H1 (cell line): ENCODE measurements around the gene PRKCA. TPM values are rescaled to one million over a fixed set of nuclear protein-coding genes. Genes with fewer than 3 reads are reported as not detected.

Source experiments
- CTCF ChIA-PET: fragments of 300-600 bp; sonication (Branson Sonifier 250); formaldehyde crosslinking; loops from one replicate; lab custom pipeline; 2021; ENCODE audit not compliant: partially characterized antibody; lab: Charles Lee
- POLR2A ChIA-PET: fragments of 300-600 bp; sonication (Branson Sonifier 250); formaldehyde crosslinking; loops from one replicate; lab custom pipeline; 2021; ENCODE audit warnings: inconsistent platforms; ENCODE audit not compliant: partially characterized antibody; lab: Charles Lee
- DNase-seq, 2 experiments: peaks; one replicate each; pipeline versions ENCODE4 v3.0.0 to v3.0.0-alpha.2; 2010 to 2022; ENCODE audit warnings: low spot score in 2 of 2, low read depth in 1 of 2, mixed read lengths in 1 of 2
- FAIRE-seq: peaks from 2 replicates; lab custom pipeline; 2011; peaks lifted over from hg19 to GRCh38; lab: Jason Lieb, UNC
- H2AFZ ChIP-seq: 2 replicates; pipeline ENCODE4 v1.8.1; 2012; ENCODE audit warnings: low read length, inconsistent platforms
- H2AK5ac ChIP-seq: 2 replicates; pipeline ENCODE4 v1.6.1; 2013; ENCODE audit warnings: low read depth, low read length
- H2BK120ac ChIP-seq: replicated peaks from 2 replicates; pipeline ENCODE3; 2013; ENCODE audit warnings: low read depth, low read length, inconsistent platforms
- H2BK12ac ChIP-seq: 2 replicates; pipeline ENCODE4 v1.6.1; 2013; ENCODE audit warnings: low read depth, low read length
- H2BK15ac ChIP-seq: 2 replicates; pipeline ENCODE4 v1.6.1; 2013; ENCODE audit warnings: low read length
- H2BK20ac ChIP-seq: 2 replicates; pipeline ENCODE4 v1.6.1; 2013; ENCODE audit warnings: low read length
- H2BK5ac ChIP-seq: 2 replicates; pipeline ENCODE4 v1.6.1; 2013; ENCODE audit warnings: low read depth, low read length
- H3K14ac ChIP-seq: 2 replicates; pipeline ENCODE4 v1.6.1; 2013; ENCODE audit warnings: inconsistent platforms; ENCODE audit not compliant: insufficient read length
- H3K18ac ChIP-seq: 2 replicates; pipeline ENCODE4 v1.6.1; 2013; ENCODE audit warnings: low read length; ENCODE audit errors: extremely low read depth
- H3K23ac ChIP-seq: 2 replicates; pipeline ENCODE4 v1.6.1; 2013; ENCODE audit warnings: inconsistent platforms; ENCODE audit not compliant: insufficient read length
- H3K23me2 ChIP-seq: 2 replicates; pipeline ENCODE4 v1.6.1; 2013; ENCODE audit warnings: low read depth, low read length
- H3K27ac ChIP-seq: 2 replicates; pipeline ENCODE4 v1.6.1; 2011; ENCODE audit warnings: low read depth, low read length, inconsistent platforms
- H3K27me3 ChIP-seq, 4 experiments: replicated peaks in 1 of 4; 1 replicate in 1 of 4; 2 replicates in 3 of 4; pipeline versions ENCODE4 v1.6.1 to v1.8.1; 2011 to 2013; ENCODE audit warnings: low read length in 3 of 4, mild to moderate bottlenecking in 3 of 4, inconsistent platforms in 2 of 4, mixed read lengths in 2 of 4, moderate library complexity in 1 of 4; ENCODE audit not compliant: control insufficient read depth in 3 of 4, insufficient read depth in 3 of 4; ENCODE audit errors: extremely low read depth in 1 of 4
- H3K36me3 ChIP-seq, 4 experiments: 2 replicates each; pipeline versions ENCODE4 v1.6.1 to v1.8.1; 2011 to 2013; ENCODE audit warnings: mild to moderate bottlenecking in 4 of 4, low read length in 3 of 4, moderate library complexity in 2 of 4, control low read depth in 1 of 4, inconsistent platforms in 1 of 4; ENCODE audit not compliant: insufficient read depth in 4 of 4, control insufficient read depth in 2 of 4
- H3K4ac ChIP-seq: replicated peaks from 2 replicates; pipeline ENCODE3; 2013; ENCODE audit warnings: low read length, low read depth, mixed read lengths, inconsistent platforms; ENCODE audit not compliant: insufficient read length
- H3K4me1 ChIP-seq, 4 experiments: replicated peaks in 1 of 4; 1 replicate in 1 of 4; 2 replicates in 3 of 4; pipeline versions ENCODE4 v1.6.1 to v1.8.1; 2011 to 2013; ENCODE audit warnings: low read length in 3 of 4, inconsistent platforms in 2 of 4, mixed read lengths in 1 of 4; ENCODE audit not compliant: insufficient read depth in 4 of 4, control insufficient read depth in 3 of 4
- H3K4me2 ChIP-seq, 2 experiments: 2 replicates each; pipeline versions ENCODE4 v1.6.1 to v1.8.1; 2011 to 2013; ENCODE audit warnings: low read depth in 2 of 2, low read length in 2 of 2, control low read depth in 1 of 2, inconsistent platforms in 1 of 2, mild to moderate bottlenecking in 1 of 2; ENCODE audit not compliant: insufficient read depth in 1 of 2
- H3K4me3 ChIP-seq, 4 experiments: fragments of 200-600, 300-600 bp in 1 of 4; sonication (generic), shearing (Covaris generic), sonication (Bioruptor Twin) in 1 of 4; 2 replicates each; pipeline versions ENCODE4 v1.5.1 to v1.8.1; 2011 to 2016; ENCODE audit warnings: low read length in 4 of 4, low read depth in 3 of 4, control low read depth in 2 of 4, inconsistent platforms in 2 of 4, mild to moderate bottlenecking in 2 of 4, mixed read lengths in 1 of 4, moderate library complexity in 1 of 4; ENCODE audit not compliant: insufficient read depth in 2 of 4; ENCODE audit errors: extremely low read depth in 1 of 4
- H3K56ac ChIP-seq: replicated peaks from 2 replicates; pipeline ENCODE3; 2013; ENCODE audit warnings: low read depth, mild to moderate bottlenecking, mixed read lengths, low read length, inconsistent platforms; ENCODE audit not compliant: insufficient read length
- H3K79me1 ChIP-seq: 2 replicates; pipeline ENCODE4 v1.6.1; 2013; ENCODE audit warnings: low read depth, low read length, control low read depth
- H3K79me2 ChIP-seq, 2 experiments: 2 replicates each; pipeline versions ENCODE4 v1.6.1 to v1.8.1; 2012 to 2013; ENCODE audit warnings: low read length in 2 of 2, mild to moderate bottlenecking in 2 of 2, inconsistent platforms in 1 of 2; ENCODE audit not compliant: insufficient read depth in 2 of 2, control insufficient read depth in 1 of 2
- H3K9ac ChIP-seq, 4 experiments: replicated peaks in 1 of 4; 1 replicate in 1 of 4; 2 replicates in 3 of 4; pipeline versions ENCODE4 v1.6.1 to v1.8.1; 2011 to 2013; ENCODE audit warnings: low read depth in 3 of 4, low read length in 3 of 4, control low read depth in 2 of 4, mild to moderate bottlenecking in 2 of 4, moderate library complexity in 2 of 4, inconsistent platforms in 1 of 4; ENCODE audit errors: extremely low read depth in 1 of 4
- H3K9me3 ChIP-seq, 2 experiments: 2 replicates each; pipeline versions ENCODE4 v1.6.1 to v1.8.1; 2012 to 2013; ENCODE audit warnings: mild to moderate bottlenecking in 2 of 2, moderate library complexity in 2 of 2, control low read depth in 1 of 2, inconsistent platforms in 1 of 2, low read depth in 1 of 2, low read length in 1 of 2, mixed read lengths in 1 of 2; ENCODE audit not compliant: insufficient read depth in 2 of 2
- H4K20me1 ChIP-seq, 2 experiments: replicated peaks in 1 of 2; 2 replicates each; pipeline versions ENCODE3 to v1.8.1; 2011 to 2013; ENCODE audit warnings: inconsistent platforms in 2 of 2, low read length in 2 of 2, mild to moderate bottlenecking in 1 of 2; ENCODE audit not compliant: insufficient read depth in 2 of 2, control insufficient read depth in 1 of 2
- H4K5ac ChIP-seq: 2 replicates; pipeline ENCODE4 v1.6.1; 2013; ENCODE audit warnings: low read length, low read depth, mixed read lengths, inconsistent platforms; ENCODE audit not compliant: insufficient read length
- H4K8ac ChIP-seq: 2 replicates; pipeline ENCODE4 v1.8.0; 2013; ENCODE audit warnings: mild to moderate bottlenecking, moderate library complexity, low read length, inconsistent platforms; ENCODE audit not compliant: insufficient read depth; ENCODE audit errors: extremely low read depth
- H4K91ac ChIP-seq: replicated peaks from 2 replicates; pipeline ENCODE3; 2013; ENCODE audit warnings: low read length, mixed read lengths, inconsistent platforms; ENCODE audit not compliant: insufficient read length
- ASH2L ChIP-seq: fragments of 200-600, 300-600 bp; sonication (generic); IDR thresholded peaks from one replicate; pipeline ENCODE4 v1.7.1; 2017; ENCODE audit warnings: low read length
- BRCA1 ChIP-seq: IDR thresholded peaks from 2 replicates; pipeline ENCODE4 v1.6.1; 2012; ENCODE audit warnings: low read depth, low read length, improper control_type of control experiment
- CBX8 ChIP-seq: fragments of 300-800, 300-1000 bp; sonication (generic); IDR thresholded peaks from 2 replicates; pipeline ENCODE4 v1.7.1; 2016; ENCODE audit warnings: low read depth, low read length, borderline replicate concordance
- EGR1 ChIP-seq: IDR thresholded peaks from 2 replicates; pipeline ENCODE4 v1.6.1; 2011; ENCODE audit warnings: low read depth, low read length, borderline replicate concordance
- MAFK ChIP-seq: IDR thresholded peaks from 2 replicates; pipeline ENCODE4 v1.6.1; 2012; ENCODE audit warnings: low read depth, mild to moderate bottlenecking, improper control_type of control experiment, low read length
- POLR2A ChIP-seq, 2 experiments: IDR thresholded peaks; 1 replicate in 1 of 2; 2 replicates in 1 of 2; pipeline ENCODE4 v1.6.1; 2011; ENCODE audit warnings: low read depth in 2 of 2, low read length in 2 of 2, mild to moderate bottlenecking in 2 of 2; ENCODE audit errors: control extremely low read depth in 1 of 2
- RFX5 ChIP-seq: IDR thresholded peaks from 2 replicates; pipeline ENCODE4 v1.6.1; 2011; ENCODE audit warnings: low read depth, low read length, improper control_type of control experiment, borderline replicate concordance
- RNF2 ChIP-seq: fragments of 200-900, 300-1000 bp; sonication (generic); IDR thresholded peaks from 2 replicates; pipeline ENCODE4 v1.7.1; 2016; ENCODE audit warnings: borderline replicate concordance, low read depth, mild to moderate bottlenecking, antibody characterized with exemption, low read length; ENCODE audit not compliant: poor library complexity, severe bottlenecking; ENCODE audit errors: missing control alignments
- SIX5 ChIP-seq: IDR thresholded peaks from 2 replicates; pipeline ENCODE4 v1.6.1; 2011; ENCODE audit warnings: mild to moderate bottlenecking, low read depth, low read length
- SP1 ChIP-seq: IDR thresholded peaks from 2 replicates; pipeline ENCODE4 v1.6.1; 2011; ENCODE audit warnings: low read depth, low read length
- SP2 ChIP-seq: IDR thresholded peaks from 2 replicates; pipeline ENCODE4 v1.6.1; 2012; ENCODE audit warnings: mild to moderate bottlenecking, low read length, inconsistent platforms
- SRF ChIP-seq: IDR thresholded peaks from 2 replicates; pipeline ENCODE4 v1.6.1; 2011; ENCODE audit warnings: mild to moderate bottlenecking, low read depth, low read length, moderate library complexity
- TAF1 ChIP-seq: IDR thresholded peaks from 2 replicates; pipeline ENCODE4 v1.6.1; 2011; ENCODE audit warnings: mild to moderate bottlenecking, low read depth, low read length
- WGBS, 2 experiments: shearing (Covaris generic) in 1 of 2; methylation state at CpG; one replicate each; pipeline versions ENCODE4 v1.1.6 to v1.1.7; 2013 to 2015; ENCODE audit warnings: low lambda C conversion rate in 2 of 2, mixed read lengths in 2 of 2, inconsistent platforms in 1 of 2, low coverage in 1 of 2, missing lambda C conversion rate in 1 of 2; ENCODE audit not compliant: insufficient replicate concordance in 2 of 2, insufficient coverage in 1 of 2, insufficient read length in 1 of 2; ENCODE audit errors: extremely low coverage in 1 of 2, missing lambda C conversion rate in 1 of 2; 5-methylcytosine and 5-hydroxymethylcytosine counted together
- polyA plus RNA-seq, 7 experiments: library from polyadenylated mRNA; depleted of rRNA in 3 of 7; stranded (reverse) in 5 of 7; unstranded in 2 of 7; fragments of >200 nt in 5 of 7; fragments of 200-250 nt in 2 of 7; gene quantifications; 1 replicate in 5 of 7; 2 replicates in 1 of 7; 4 replicates in 1 of 7; pipeline versions ENCODE4 v1.2.1 to v1.2.3, GENCODE V29; 2011 to 2013; ENCODE audit warnings: missing spikeins in 2 of 7, mixed read lengths in 2 of 7
- total RNA-seq: library from RNA; stranded (reverse); fragmentation: NEBNext Ultra II Directional; extraction: Animal tissue kit (Norgen Biotek cat#: 25700); gene quantifications from 2 replicates; pipeline ENCODE4 v1.2.1, GENCODE V29; 2021

PRKCA gene
- total and polyA plus RNA-seq, 2 of the 8 experiments (the other 6 are each of a cell fraction or from before 2014, with no cell fraction given) = 5.8 to 17.8 TPM

GRCh38 chr17:66738301-66738700 lies 435.9 kb downstream of the PRKCA start:
- no peak overlapping the region for H3K18ac ChIP-seq
- DNase-seq (no peak), FAIRE-seq (no peak)
- no peak overlapping the region for H4K8ac ChIP-seq
- H3K4me3 ChIP-seq = no peak overlapping the region
- 88% methylated on average over 4 of the region's 4 CpGs; no CpG with 5 or more reads in 1 of the 2 experiments for WGBS, 2 experiments
- no peak overlapping the region for H2BK15ac ChIP-seq
- H3K79me2 ChIP-seq = no peaks in the 10 kb centered on the region
- no peak overlapping the region for H3K9ac ChIP-seq
- H3K27ac ChIP-seq = no peak overlapping the region
- no peak overlapping the region for H3K4ac ChIP-seq
- no peak overlapping the region for H2AK5ac ChIP-seq
- H3K23me2 ChIP-seq = no peaks in the 10 kb centered on the region
- H2BK5ac ChIP-seq = no peak overlapping the region
- no peak overlapping the region for H4K91ac ChIP-seq
- H2BK20ac ChIP-seq = no peak overlapping the region
- H4K20me1 ChIP-seq = no peaks in the 10 kb centered on the region
- H2AFZ ChIP-seq = no peak overlapping the region
- H3K56ac ChIP-seq = no peak overlapping the region
- no peak overlapping the region for H2BK12ac ChIP-seq
- H3K4me1 ChIP-seq = peaks cover 0 to 4% (median 3%) of the 10 kb centered on the region in 4 experiments; a peak in 2 of 7 replicates
- POLR2A ChIA-PET = no interaction called here
- H3K4me2 ChIP-seq = no peak overlapping the region
- H3K23ac ChIP-seq = no peak overlapping the region
- no peaks in the 10 kb centered on the region for H3K27me3 ChIP-seq
- no peaks in the 10 kb centered on the region for H3K9me3 ChIP-seq
- no peak overlapping the region for H3K14ac ChIP-seq
- H3K79me1 ChIP-seq = no peaks in the 10 kb centered on the region
- H3K36me3 ChIP-seq = peaks cover 0 to 4% (median 1%) of the 10 kb centered on the region in 4 experiments; a peak in 3 of 8 replicates
- CTCF ChIA-PET = interaction anchor here (0.6 to 4.3 kb wide), 16 partner anchors 10 to 236 kb away, joined by 3 to 33 read pairs (median 6); partner anchors contain the start of gene CACNG5
- H4K5ac ChIP-seq = no peak overlapping the region
- no peak overlapping the region for H2BK120ac ChIP-seq
- TF ChIP-seq MAFK (no peak), POLR2A (IDR thresholded peaks at IDR 0.05; ENCODE audit: control extremely low read depth in 1 of 2, low read depth in 2 of 2, low read length in 2 of 2) (no peak), RFX5 (no peak), SP2 (no peak), BRCA1 (no peak), RNF2 (no peak), CBX8 (no peak), SIX5 (no peak), SRF (no peak), TAF1 (no peak), ASH2L (no peak), EGR1 (no peak), SP1 (no peak)
